HepG2 (cell line): ENCODE results near the gene ENG. TPM values are rescaled to one million over a fixed set of nuclear protein-coding genes. Genes with fewer than 3 reads are reported as not detected.
A peak's percentile ranks its signal among the peaks of the same experiment; 100 is the strongest.

Source experiments
- ATAC-seq: fragments of 200-7000 bp; cut with Tn5 transposase; 3 replicates; pipeline ENCODE4 v1.9.1; 2020; ENCODE audit warnings: mild to moderate bottlenecking, moderate library complexity
- BruUV-seq: library from RNA; stranded (reverse); fragments of 400-500 nt; replicated peaks from 2 replicates; lab custom pipeline; 2021; lab: Mats Ljungman, UMichigan
- CTCF ChIA-PET: fragments of 300-600 bp; formaldehyde crosslinking; extraction: SDS; loops from one replicate; lab custom pipeline; 2021; ENCODE audit warnings: low total read pairs, inconsistent platforms, low intra/inter-chr PET ratio; lab: Yijun Ruan, JAX
- POLR2A ChIA-PET: fragments of 350-600 bp; sonication (Branson Sonifier 250); formaldehyde crosslinking; loops from one replicate; lab custom pipeline; 2020; ENCODE audit warnings: antibody characterized with exemption, inconsistent platforms; lab: Yijun Ruan, JAX
- DNase-seq: peaks from one replicate; pipeline ENCODE4 v3.0.0-alpha.2; 2015; ENCODE audit warnings: low spot score
- FAIRE-seq: peaks from 3 replicates; lab custom pipeline; 2011; peaks lifted over from hg19 to GRCh38; lab: Jason Lieb, UNC
- H2AFZ ChIP-seq: one replicate; pipeline ENCODE4 v1.6.1; 2011; ENCODE audit warnings: low read length, inconsistent platforms
- H3K27ac ChIP-seq: fragments of 300-600 bp; 3 replicates; pipeline ENCODE4 v1.8.0; 2011; ENCODE audit warnings: mixed run types, mild to moderate bottlenecking, mixed read lengths, low read length, inconsistent platforms; ENCODE audit not compliant: insufficient read depth; ENCODE audit errors: extremely low read length
- H3K27me3 ChIP-seq, 2 experiments: fragments of 200-600 bp in 1 of 2; 2 replicates in 1 of 2; 3 replicates in 1 of 2; pipeline versions ENCODE4 v1.6.0 to v1.8.0; 2011; ENCODE audit warnings: low read length in 2 of 2, mild to moderate bottlenecking in 2 of 2, moderate library complexity in 2 of 2, inconsistent platforms in 1 of 2; ENCODE audit not compliant: insufficient read depth in 2 of 2, control insufficient read depth in 1 of 2
- H3K36me3 ChIP-seq, 2 experiments: fragments of 200-600 bp in 1 of 2; replicated peaks in 1 of 2; 2 replicates in 1 of 2; 3 replicates in 1 of 2; pipeline versions ENCODE4 v1.5.1 to v1.8.0; 2011; ENCODE audit warnings: low read length in 2 of 2, inconsistent platforms in 1 of 2; ENCODE audit not compliant: insufficient read depth in 2 of 2, control insufficient read depth in 1 of 2
- H3K4me1 ChIP-seq: 2 replicates; pipeline ENCODE4 v1.5.1; 2012; ENCODE audit warnings: low read length, inconsistent platforms; ENCODE audit not compliant: insufficient read depth
- H3K4me2 ChIP-seq: 2 replicates; pipeline ENCODE4 v1.6.0; 2011; ENCODE audit warnings: low read depth, low read length, inconsistent platforms
- H3K4me3 ChIP-seq, 3 experiments: fragments of 200-600 bp in 1 of 3; sonication (generic), shearing (Covaris generic) in 1 of 3; replicated peaks in 1 of 3; 2 replicates each; pipeline ENCODE4 v1.5.1; 2011 to 2016; ENCODE audit warnings: low read length in 3 of 3, inconsistent platforms in 2 of 3, low read depth in 2 of 3, mild to moderate bottlenecking in 2 of 3, control low read depth in 1 of 3, mixed read lengths in 1 of 3; ENCODE audit not compliant: insufficient read depth in 1 of 3
- H3K79me2 ChIP-seq: one replicate; pipeline ENCODE4 v1.6.1; 2011; ENCODE audit warnings: low read length, inconsistent platforms; ENCODE audit not compliant: insufficient read depth
- H3K9ac ChIP-seq: 2 replicates; pipeline ENCODE4 v1.6.0; 2011; ENCODE audit warnings: mild to moderate bottlenecking, low read depth, low read length, inconsistent platforms; ENCODE audit not compliant: insufficient read depth
- H3K9me3 ChIP-seq: 2 replicates; pipeline ENCODE4 v1.5.1; 2012; ENCODE audit warnings: mild to moderate bottlenecking, low read length
- H4K20me1 ChIP-seq: 2 replicates; pipeline ENCODE4 v1.6.0; 2011; ENCODE audit warnings: inconsistent platforms, mild to moderate bottlenecking, low read length, moderate library complexity; ENCODE audit not compliant: insufficient read depth
- ELF1 ChIP-seq: sonication (generic); formaldehyde crosslinking; IDR thresholded peaks from 2 replicates; pipeline ENCODE4 v1.4.0; 2020; ENCODE audit warnings: missing genetic modification reagents
- KAT8 ChIP-seq: IDR thresholded peaks from 2 replicates; pipeline ENCODE4 v1.6.1; 2016; ENCODE audit warnings: missing genetic modification reagents, missing compliant biosample characterization
- KLF12 ChIP-seq: sonication (generic); formaldehyde crosslinking; IDR thresholded peaks from 2 replicates; pipeline ENCODE4 v1.4.0; 2020; ENCODE audit warnings: missing genetic modification reagents, borderline replicate concordance
- KMT2B ChIP-seq: IDR thresholded peaks from 2 replicates; pipeline ENCODE4 v1.6.1; 2016; ENCODE audit warnings: missing genetic modification reagents, missing compliant biosample characterization
- MTA3 ChIP-seq: sonication (generic); formaldehyde crosslinking; IDR thresholded peaks from 2 replicates; pipeline ENCODE4 v1.4.0; 2020; ENCODE audit warnings: missing genetic modification reagents
- NFKB2 ChIP-seq: sonication (generic); formaldehyde crosslinking; IDR thresholded peaks from 2 replicates; pipeline ENCODE4 v1.4.0; 2020; ENCODE audit warnings: missing genetic modification reagents, borderline replicate concordance
- PHB2 ChIP-seq: fragments of 450-650 bp; IDR thresholded peaks from 2 replicates; pipeline ENCODE4 v1.6.1; 2018; ENCODE audit not compliant: partially characterized antibody
- RARG ChIP-seq: sonication (generic); formaldehyde crosslinking; IDR thresholded peaks from 2 replicates; pipeline ENCODE4 v1.4.0; 2020; ENCODE audit warnings: low read depth, mild to moderate bottlenecking, missing genetic modification reagents
- RBAK ChIP-seq: sonication (generic); formaldehyde crosslinking; IDR thresholded peaks from 2 replicates; pipeline ENCODE4 v1.5.1; 2020; ENCODE audit warnings: mild to moderate bottlenecking, missing genetic modification reagents
- TGIF2 ChIP-seq: IDR thresholded peaks from 2 replicates; pipeline ENCODE4 v1.6.1; 2016; ENCODE audit warnings: control low read depth, missing compliant biosample characterization
- ZNF777 ChIP-seq: sonication (generic); formaldehyde crosslinking; IDR thresholded peaks from 2 replicates; pipeline ENCODE4 v1.4.0; 2020; ENCODE audit warnings: missing genetic modification reagents
- ZNF883 ChIP-seq: sonication (generic); formaldehyde crosslinking; IDR thresholded peaks from 2 replicates; pipeline ENCODE4 v1.5.1; 2020; ENCODE audit warnings: mild to moderate bottlenecking, missing genetic modification reagents; ENCODE audit errors: not compliant biosample characterization
- WGBS: methylation state at CpG from one replicate; pipeline ENCODE4 v1.1.6; 2017; ENCODE audit warnings: low lambda C conversion rate; 5-methylcytosine and 5-hydroxymethylcytosine counted together
- in situ Hi-C: cut with HindIII; loops from 2 replicates; pipeline ENCODE4 v1.10.0; 2017; ENCODE audit warnings: low pct_unique_long_range_greater_than_20kb; ENCODE audit not compliant: extremely low pct_ligation_motif_present
- intact Hi-C: fragments of 100-400 bp; cut with micrococcal nuclease; formaldehyde crosslinking; loops from one replicate; pipeline ENCODE4 v1.10.0; 2022; ENCODE audit not compliant: unreplicated experiment
- polyA plus RNA-seq, 8 experiments: library from polyadenylated mRNA; depleted of rRNA in 3 of 8; stranded (reverse) in 7 of 8; unstranded in 1 of 8; fragments of >200 nt; fragmentation: Illumina TruSeq in 4 of 8; extraction: Trizol in 4 of 8; gene quantifications; 2 replicates each; pipeline versions ENCODE4 v1.2.1 to v1.2.3, GENCODE V29; 2011 to 2016; ENCODE audit warnings: low read depth in 4 of 8, missing spikeins in 1 of 8, mixed read lengths in 1 of 8; ENCODE audit not compliant: insufficient read depth in 1 of 8
- total RNA-seq, 5 experiments: library from RNA; depleted of rRNA; stranded (reverse); fragments of >200 nt; fragmentation: Illumina TruSeq; extraction: Trizol; gene quantifications; 2 replicates each; pipeline ENCODE4 v1.2.3, GENCODE V29; 2016; ENCODE audit warnings: low read depth in 1 of 5
- TF ChIP-seq, protein P1 (sequence below): sonication (generic); formaldehyde crosslinking; IDR thresholded peaks from 2 replicates; pipeline ENCODE4 v1.5.0; 2020; ENCODE audit warnings: missing genetic modification reagents
- TF ChIP-seq, protein P2 (sequence below): sonication (generic); formaldehyde crosslinking; IDR thresholded peaks from 2 replicates; pipeline ENCODE4 v1.4.0; 2020; ENCODE audit warnings: missing genetic modification reagents

The ENG gene
- total and polyA plus RNA-seq, 2 of the 13 experiments (the other 11 are each of a cell fraction or from before 2014, with no cell fraction given) = 0.02 to 1.1 TPM

DNA sequence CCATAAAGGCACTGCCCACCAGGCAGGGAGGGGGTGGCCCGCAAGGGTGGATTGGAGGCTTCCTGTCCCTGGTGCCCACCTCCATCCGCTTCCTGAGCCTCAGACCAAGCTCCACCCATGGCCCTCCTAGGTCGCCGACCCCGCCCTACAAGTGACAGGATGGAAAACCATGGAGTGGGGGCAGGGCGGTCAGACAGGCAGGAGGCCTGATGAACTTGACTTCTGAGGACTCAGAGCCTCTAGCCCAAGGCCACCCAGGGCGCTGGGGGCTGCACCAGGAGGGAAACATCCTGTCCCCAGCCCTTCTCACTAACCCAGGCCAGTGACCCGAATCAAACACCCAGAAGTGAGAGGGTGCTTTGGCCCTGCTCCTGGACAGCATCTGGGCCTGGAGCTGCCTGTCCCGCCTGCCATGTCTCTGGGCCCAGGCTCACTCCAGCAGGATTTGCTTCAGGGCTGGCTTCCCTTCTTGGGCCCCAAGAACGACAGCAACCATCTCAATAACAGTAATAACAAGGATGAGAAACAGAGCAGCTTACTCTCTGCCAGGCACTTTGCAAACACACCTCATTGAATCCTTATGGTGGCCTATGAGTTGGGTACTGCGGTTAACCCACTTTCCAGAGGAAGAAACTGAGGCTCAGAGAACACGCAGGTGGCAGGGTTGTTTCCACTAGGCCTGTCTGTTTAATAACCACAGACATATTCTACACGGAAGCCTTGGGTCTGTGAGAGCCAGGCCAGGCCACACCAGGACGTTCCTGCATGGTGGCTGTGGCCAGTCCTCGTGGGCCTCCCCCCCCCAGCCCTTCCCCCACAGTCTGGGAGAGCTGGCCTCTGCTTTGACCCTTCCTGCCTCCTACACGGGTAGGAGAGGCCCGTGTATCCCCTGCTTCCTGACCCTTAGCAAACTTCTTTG lies 49.4 kb upstream of the ENG start:
- Histone ChIP-seq H3K4me1 (peaks cover 48% of the 10 kb centered on the region), H3K27ac (no peak overlapping the region), H3K9ac (peak overlapping the region; percentile 39; the same call in 1 of the 2 replicates), H3K9me3 (no peaks in the 10 kb centered on the region), H3K27me3 (no peaks in the 10 kb centered on the region), H3K36me3 (no peaks in the 10 kb centered on the region; a peak in 1 of 5 replicates), H4K20me1 (no peaks in the 10 kb centered on the region), H3K4me2 (peak overlapping the region; percentile 74), H3K4me3 (peak overlapping the region; percentile 44 to 62 (median 48)), H2AFZ (no peak overlapping the region), H3K79me2 (no peaks in the 10 kb centered on the region)
- ChIA-PET CTCF (no interaction called here), POLR2A (interaction anchor here (0.6 to 4.5 kb wide), 8 partner anchors 9 to 175 kb away, joined by 3 to 78 read pairs (median 4); partner anchors contain the start of gene ST6GALNAC4)
- DNase-seq (peak; percentile 87), FAIRE-seq (peak; percentile 67), ATAC-seq (peak; percentile 67)
- intact Hi-C loops (loop anchor here (2.0 kb wide), 1 partner anchor 13 kb away; the partner anchor contains the start of gene ST6GALNAC4), in situ Hi-C loops (no loop called here)
- WGBS = 10% methylated on average over 15 of the region's 17 CpGs
- TSS peak; percentile 37 for BruUV-seq
- TF ChIP-seq TGIF2 (peak; percentile 66; the same call in 1 of the 2 replicates), MTA3 (CRISPR knock-in tag) (no peak), KMT2B (CRISPR knock-in tag) (no peak), ZNF777 (0 out of 2 replicates have a peak, but pooled peaks have one; percentile 36), RBAK (CRISPR knock-in tag) (no peak), PHB2 (no peak), KAT8 (CRISPR knock-in tag) (peak; percentile 79), NFKB2 (CRISPR knock-in tag) (no peak), ELF1 (CRISPR knock-in tag) (peak; percentile 67), ZNF883 (CRISPR knock-in tag) (peak; percentile 37), RARG (no peak), KLF12 (peak; percentile 77; the same call in 1 of the 2 replicates)
- TF ChIP-seq, protein P1, sequence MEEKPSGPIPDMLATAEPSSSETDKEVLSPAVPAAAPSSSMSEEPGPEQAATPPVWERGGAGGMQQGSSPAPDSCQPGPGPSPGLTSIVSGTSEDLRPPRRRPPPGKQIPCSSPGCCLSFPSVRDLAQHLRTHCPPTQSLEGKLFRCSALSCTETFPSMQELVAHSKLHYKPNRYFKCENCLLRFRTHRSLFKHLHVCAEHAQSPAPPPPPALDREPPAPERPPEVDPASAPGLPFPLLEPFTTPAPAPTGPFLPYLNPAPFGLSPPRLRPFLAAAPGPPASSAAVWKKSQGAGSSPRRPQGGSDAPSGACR (CRISPR knock-in tag) = peak; percentile 72; the same call in 1 of the 2 replicates
- TF ChIP-seq, protein P2, sequence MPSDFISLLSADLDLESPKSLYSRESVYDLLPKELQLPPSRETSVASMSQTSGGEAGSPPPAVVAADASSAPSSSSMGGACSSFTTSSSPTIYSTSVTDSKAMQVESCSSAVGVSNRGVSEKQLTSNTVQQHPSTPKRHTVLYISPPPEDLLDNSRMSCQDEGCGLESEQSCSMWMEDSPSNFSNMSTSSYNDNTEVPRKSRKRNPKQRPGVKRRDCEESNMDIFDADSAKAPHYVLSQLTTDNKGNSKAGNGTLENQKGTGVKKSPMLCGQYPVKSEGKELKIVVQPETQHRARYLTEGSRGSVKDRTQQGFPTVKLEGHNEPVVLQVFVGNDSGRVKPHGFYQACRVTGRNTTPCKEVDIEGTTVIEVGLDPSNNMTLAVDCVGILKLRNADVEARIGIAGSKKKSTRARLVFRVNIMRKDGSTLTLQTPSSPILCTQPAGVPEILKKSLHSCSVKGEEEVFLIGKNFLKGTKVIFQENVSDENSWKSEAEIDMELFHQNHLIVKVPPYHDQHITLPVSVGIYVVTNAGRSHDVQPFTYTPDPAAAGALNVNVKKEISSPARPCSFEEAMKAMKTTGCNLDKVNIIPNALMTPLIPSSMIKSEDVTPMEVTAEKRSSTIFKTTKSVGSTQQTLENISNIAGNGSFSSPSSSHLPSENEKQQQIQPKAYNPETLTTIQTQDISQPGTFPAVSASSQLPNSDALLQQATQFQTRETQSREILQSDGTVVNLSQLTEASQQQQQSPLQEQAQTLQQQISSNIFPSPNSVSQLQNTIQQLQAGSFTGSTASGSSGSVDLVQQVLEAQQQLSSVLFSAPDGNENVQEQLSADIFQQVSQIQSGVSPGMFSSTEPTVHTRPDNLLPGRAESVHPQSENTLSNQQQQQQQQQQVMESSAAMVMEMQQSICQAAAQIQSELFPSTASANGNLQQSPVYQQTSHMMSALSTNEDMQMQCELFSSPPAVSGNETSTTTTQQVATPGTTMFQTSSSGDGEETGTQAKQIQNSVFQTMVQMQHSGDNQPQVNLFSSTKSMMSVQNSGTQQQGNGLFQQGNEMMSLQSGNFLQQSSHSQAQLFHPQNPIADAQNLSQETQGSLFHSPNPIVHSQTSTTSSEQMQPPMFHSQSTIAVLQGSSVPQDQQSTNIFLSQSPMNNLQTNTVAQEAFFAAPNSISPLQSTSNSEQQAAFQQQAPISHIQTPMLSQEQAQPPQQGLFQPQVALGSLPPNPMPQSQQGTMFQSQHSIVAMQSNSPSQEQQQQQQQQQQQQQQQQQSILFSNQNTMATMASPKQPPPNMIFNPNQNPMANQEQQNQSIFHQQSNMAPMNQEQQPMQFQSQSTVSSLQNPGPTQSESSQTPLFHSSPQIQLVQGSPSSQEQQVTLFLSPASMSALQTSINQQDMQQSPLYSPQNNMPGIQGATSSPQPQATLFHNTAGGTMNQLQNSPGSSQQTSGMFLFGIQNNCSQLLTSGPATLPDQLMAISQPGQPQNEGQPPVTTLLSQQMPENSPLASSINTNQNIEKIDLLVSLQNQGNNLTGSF (CRISPR knock-in tag) = 0 out of 2 replicates have a peak, but pooled peaks have one; percentile 35
